DOHH2 (cell line): ENCODE results near the gene TRAF1.

Experiments
- H3F3A ChIP-seq: fragments of 200-600 bp; sonication (generic), shearing (Covaris generic); 2 replicates; pipeline ENCODE4 v1.6.0; 2016; ENCODE audit warnings: antibody characterized with exemption, mild to moderate bottlenecking; ENCODE audit not compliant: control insufficient read depth, insufficient read depth
- H3K27ac ChIP-seq: fragments of 200-600 bp; sonication (generic); 2 replicates; pipeline ENCODE4 v1.5.1; 2014; ENCODE audit warnings: low read depth, mild to moderate bottlenecking, low read length, moderate library complexity
- H3K27me3 ChIP-seq: fragments of 200-600 bp; sonication (generic); 2 replicates; pipeline ENCODE4 v1.6.1; 2014; ENCODE audit warnings: mild to moderate bottlenecking, low read length, mixed read lengths; ENCODE audit not compliant: control insufficient read depth
- H3K36me3 ChIP-seq: fragments of 200-600 bp; sonication (generic); 2 replicates; pipeline ENCODE4 v1.6.1; 2014; ENCODE audit warnings: mild to moderate bottlenecking, low read length, moderate library complexity, mixed read lengths; ENCODE audit not compliant: control insufficient read depth
- H3K4me1 ChIP-seq: fragments of 200-600 bp; sonication (generic); 2 replicates; pipeline ENCODE4 v1.6.1; 2014; ENCODE audit warnings: mild to moderate bottlenecking, low read length, mixed read lengths; ENCODE audit not compliant: control insufficient read depth
- H3K4me2 ChIP-seq: fragments of 200-600 bp; sonication (generic); 2 replicates; pipeline ENCODE4 v1.6.0; 2014; ENCODE audit warnings: mild to moderate bottlenecking, low read length, moderate library complexity
- H3K4me3 ChIP-seq: fragments of 200-600 bp; sonication (generic); 2 replicates; pipeline ENCODE4 v1.5.1; 2014; ENCODE audit warnings: mild to moderate bottlenecking, low read length, mixed read lengths
- H3K79me2 ChIP-seq: fragments of 200-600 bp; sonication (generic); 2 replicates; pipeline ENCODE4 v1.6.1; 2014; ENCODE audit warnings: mild to moderate bottlenecking, low read length, mixed read lengths; ENCODE audit not compliant: control insufficient read depth
- H3K9me2 ChIP-seq: fragments of 200-600 bp; sonication (generic); replicated peaks from 2 replicates; pipeline ENCODE4 v1.6.1; 2014; ENCODE audit warnings: mild to moderate bottlenecking, low read length, mixed read lengths; ENCODE audit not compliant: control insufficient read depth
- H3K9me3 ChIP-seq: fragments of 200-600 bp; sonication (generic); 2 replicates; pipeline ENCODE4 v1.6.1; 2014; ENCODE audit warnings: antibody characterized with exemption, low read length, mixed read lengths; ENCODE audit not compliant: control insufficient read depth, insufficient read depth
- H4K20me1 ChIP-seq: fragments of 200-600 bp; sonication (generic); 2 replicates; pipeline ENCODE4 v1.6.0; 2014; ENCODE audit warnings: low read depth, mild to moderate bottlenecking, antibody characterized with exemption, low read length, moderate library complexity; ENCODE audit not compliant: control insufficient read depth, insufficient read depth
- EZH2phosphoT487 ChIP-seq: fragments of 200-600 bp; sonication (generic); IDR thresholded peaks from 2 replicates; pipeline ENCODE4 v1.6.1; 2017; ENCODE audit warnings: borderline replicate concordance, mild to moderate bottlenecking, antibody characterized with exemption, low read length, moderate library complexity, mixed read lengths
- TF ChIP-seq, protein P1 (sequence below): fragments of 200-600 bp; sonication (generic); IDR thresholded peaks from one replicate; pipeline ENCODE4 v1.5.1; 2014; ENCODE audit warnings: antibody characterized with exemption, mild to moderate bottlenecking, low read depth, low read length; ENCODE audit not compliant: poor library complexity, severe bottlenecking

The TRAF1 gene

DNA sequence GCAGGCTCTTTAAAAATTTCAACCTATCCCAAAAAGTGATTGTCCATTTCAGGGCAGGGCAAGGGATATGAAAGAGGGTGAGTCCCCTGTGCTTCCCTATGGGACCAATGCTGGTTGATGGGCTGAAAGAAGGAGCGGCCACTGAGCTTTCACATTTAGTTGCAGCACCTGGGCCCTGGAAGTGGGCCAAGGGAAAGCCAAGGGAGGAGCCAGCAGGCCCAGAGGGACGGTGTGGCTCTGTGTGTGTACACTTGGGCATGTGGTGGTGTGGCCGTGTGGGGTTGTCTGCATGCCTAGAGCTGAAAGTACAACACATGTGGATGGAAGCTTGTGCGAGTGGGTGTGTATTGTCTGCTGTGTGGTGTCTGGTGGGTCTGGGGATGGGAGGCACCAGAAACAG is 69.9 kb downstream of the TRAF1 start:
- Histone ChIP-seq H3K27me3 (no peaks in the 10 kb centered on the region), H3K36me3 (peaks cover 82% of the 10 kb centered on the region)
- TF ChIP-seq EZH2phosphoT487: no peak

DNA sequence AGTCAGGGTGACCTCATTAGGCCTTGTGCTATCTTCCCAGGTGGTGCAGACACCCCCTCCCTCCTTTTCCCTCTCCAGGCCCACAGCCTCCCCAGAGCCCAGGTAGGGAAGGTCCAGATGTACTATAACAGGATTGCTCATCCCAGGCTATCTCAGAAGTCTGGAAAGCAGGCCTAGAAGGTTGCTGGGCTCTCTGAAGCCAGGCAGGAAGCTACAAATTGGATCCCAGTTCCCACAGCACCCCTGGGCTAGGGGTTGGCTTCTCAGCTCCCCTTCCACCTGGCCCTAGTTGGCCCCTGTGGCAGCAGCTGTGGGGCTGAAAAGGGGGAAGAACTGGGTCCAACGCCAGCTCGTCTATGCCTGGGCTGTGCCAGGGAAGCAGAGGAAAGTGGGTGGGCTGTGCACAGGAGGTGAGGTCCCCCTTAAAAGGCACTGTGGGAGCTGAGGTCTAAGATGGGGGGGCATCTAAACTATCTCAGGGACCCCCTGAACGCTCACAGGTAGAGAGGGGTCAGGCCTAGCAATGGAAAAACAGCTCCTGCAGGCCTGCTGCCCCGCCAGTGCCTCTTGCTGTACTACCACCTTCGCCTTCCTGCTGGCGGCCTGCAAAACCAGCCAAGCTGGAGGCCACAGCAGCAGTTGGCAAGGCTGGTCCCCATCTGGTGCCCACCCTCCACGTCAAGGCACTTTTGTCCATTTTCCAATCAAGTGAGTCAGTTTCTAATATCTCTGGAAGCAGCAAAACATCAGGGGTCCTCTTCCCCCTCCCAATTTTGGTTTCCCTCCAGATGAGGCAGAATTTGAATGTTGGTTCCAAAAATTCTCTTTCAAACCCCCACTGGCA is 70.5 kb downstream of the TRAF1 start:
- no peak overlapping the region for H3K4me2 ChIP-seq
- peaks cover 79% of the 10 kb centered on the region for H3K36me3 ChIP-seq
- H3K9me3 ChIP-seq: no peaks in the 10 kb centered on the region
- no peaks in the 10 kb centered on the region for H3K4me1 ChIP-seq
- no peaks in the 10 kb centered on the region for H3K79me2 ChIP-seq
- H3K27ac ChIP-seq: no peak overlapping the region
- TF ChIP-seq, protein P1, sequence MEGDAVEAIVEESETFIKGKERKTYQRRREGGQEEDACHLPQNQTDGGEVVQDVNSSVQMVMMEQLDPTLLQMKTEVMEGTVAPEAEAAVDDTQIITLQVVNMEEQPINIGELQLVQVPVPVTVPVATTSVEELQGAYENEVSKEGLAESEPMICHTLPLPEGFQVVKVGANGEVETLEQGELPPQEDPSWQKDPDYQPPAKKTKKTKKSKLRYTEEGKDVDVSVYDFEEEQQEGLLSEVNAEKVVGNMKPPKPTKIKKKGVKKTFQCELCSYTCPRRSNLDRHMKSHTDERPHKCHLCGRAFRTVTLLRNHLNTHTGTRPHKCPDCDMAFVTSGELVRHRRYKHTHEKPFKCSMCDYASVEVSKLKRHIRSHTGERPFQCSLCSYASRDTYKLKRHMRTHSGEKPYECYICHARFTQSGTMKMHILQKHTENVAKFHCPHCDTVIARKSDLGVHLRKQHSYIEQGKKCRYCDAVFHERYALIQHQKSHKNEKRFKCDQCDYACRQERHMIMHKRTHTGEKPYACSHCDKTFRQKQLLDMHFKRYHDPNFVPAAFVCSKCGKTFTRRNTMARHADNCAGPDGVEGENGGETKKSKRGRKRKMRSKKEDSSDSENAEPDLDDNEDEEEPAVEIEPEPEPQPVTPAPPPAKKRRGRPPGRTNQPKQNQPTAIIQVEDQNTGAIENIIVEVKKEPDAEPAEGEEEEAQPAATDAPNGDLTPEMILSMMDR: no peak
- no peak for TF ChIP-seq EZH2phosphoT487
- no peak overlapping the region for H3K4me3 ChIP-seq
- H3F3A ChIP-seq: peaks cover 7% of the 10 kb centered on the region
- H3K27me3 ChIP-seq: no peaks in the 10 kb centered on the region
- no peaks in the 10 kb centered on the region for H3K9me2 ChIP-seq
- H4K20me1 ChIP-seq: no peaks in the 10 kb centered on the region

More for the DNA sequence above, 69.9 kb downstream of the TRAF1 start:
- Histone ChIP-seq H3K9me3 (no peaks in the 10 kb centered on the region), H3K27ac (no peak overlapping the region), H3K4me2 (no peak overlapping the region), H3F3A (peaks cover 7% of the 10 kb centered on the region), H3K79me2 (no peaks in the 10 kb centered on the region), H3K9me2 (no peaks in the 10 kb centered on the region), H3K4me1 (no peaks in the 10 kb centered on the region), H4K20me1 (no peaks in the 10 kb centered on the region), H3K4me3 (no peak overlapping the region)

DNA sequence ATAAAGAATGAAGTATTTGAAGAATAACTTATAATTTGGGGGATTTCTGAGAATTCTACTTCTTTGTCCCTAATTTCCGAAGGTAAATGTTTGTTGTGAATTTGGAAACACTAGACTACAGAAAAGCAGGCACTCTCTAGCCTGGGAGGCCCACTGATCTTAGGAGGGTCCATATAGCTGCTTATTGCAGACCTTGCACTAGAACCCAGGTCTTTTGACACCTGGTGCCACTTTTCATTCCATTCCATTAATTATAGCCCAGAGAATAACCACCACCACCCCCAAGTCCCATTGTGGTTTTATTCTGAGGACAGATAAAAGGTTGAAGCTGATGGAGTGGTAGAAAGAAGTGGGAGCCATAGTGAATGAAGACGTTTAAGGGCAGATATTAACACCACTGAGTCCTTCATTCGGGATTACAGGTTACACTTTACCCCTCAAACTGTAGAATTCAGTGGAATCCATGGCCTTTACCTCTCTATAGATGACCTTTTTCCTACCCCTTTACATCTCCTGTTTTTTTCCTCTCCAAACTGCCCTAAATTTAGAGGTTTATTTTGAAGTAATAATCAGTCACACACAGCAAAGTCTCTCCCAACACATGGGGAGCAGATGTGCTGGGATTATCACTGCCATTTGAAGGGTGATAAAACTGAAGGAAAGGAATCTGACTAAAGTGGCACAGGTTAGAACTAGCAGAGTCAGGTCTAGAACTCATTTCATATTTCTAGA is 71.8 kb downstream of the TRAF1 start:
- Histone ChIP-seq H3K36me3 (peaks cover 66% of the 10 kb centered on the region), H3K27me3 (no peaks in the 10 kb centered on the region), H3K4me3 (no peak overlapping the region), H3K4me1 (no peaks in the 10 kb centered on the region), H3K4me2 (no peak overlapping the region), H3K27ac (no peak overlapping the region), H3K79me2 (no peaks in the 10 kb centered on the region), H4K20me1 (no peaks in the 10 kb centered on the region), H3F3A (peaks cover 7% of the 10 kb centered on the region), H3K9me3 (no peaks in the 10 kb centered on the region), H3K9me2 (no peaks in the 10 kb centered on the region)
- TF ChIP-seq EZH2phosphoT487: no peak
- TF ChIP-seq, protein P1: no peak

DNA sequence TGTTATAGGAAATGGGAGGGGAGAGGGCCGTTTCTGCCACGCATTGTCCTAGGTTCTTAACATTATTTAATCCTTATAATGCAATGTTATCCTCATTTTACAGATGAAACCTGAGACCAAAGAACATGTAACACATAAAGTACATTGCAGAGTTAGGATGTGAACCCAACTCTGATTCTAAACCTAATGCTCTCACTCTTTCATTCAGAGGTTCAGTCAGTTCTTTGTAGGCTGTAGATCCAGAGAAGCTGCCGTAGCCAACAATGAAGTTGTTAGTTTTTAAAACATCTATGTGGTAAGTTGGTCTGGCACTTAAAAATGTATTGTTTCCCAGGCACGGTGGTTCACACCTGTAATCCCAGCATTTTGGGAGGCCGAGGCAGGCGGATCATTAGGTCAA is 73.4 kb downstream of the TRAF1 start:
- Histone ChIP-seq H3K27ac (no peak overlapping the region), H3K36me3 (peaks cover 55% of the 10 kb centered on the region), H3K9me2 (no peaks in the 10 kb centered on the region)

More for the DNA sequence above, 73.4 kb downstream of the TRAF1 start:
- no peaks in the 10 kb centered on the region for H3K4me1 ChIP-seq
- no peak overlapping the region for H3K4me2 ChIP-seq
- no peaks in the 10 kb centered on the region for H4K20me1 ChIP-seq
- no peaks in the 10 kb centered on the region for H3K9me3 ChIP-seq
- peaks cover 7% of the 10 kb centered on the region for H3F3A ChIP-seq
- H3K79me2 ChIP-seq: no peaks in the 10 kb centered on the region
- TF ChIP-seq, protein P1: no peak
- no peaks in the 10 kb centered on the region for H3K27me3 ChIP-seq
- no peak overlapping the region for H3K4me3 ChIP-seq
